Cardiac fibroblast (primary cell): Measurements from ENCODE around the gene DDIT4.

Experiments
- DNase-seq, 2 donors: peaks; one replicate each; pipeline versions ENCODE4 v3.0.0 to v3.0.0-alpha.2; 2010; ENCODE audit warnings: low read depth in 2 of 2
- H3K4me3 ChIP-seq, 2 donors: replicated peaks in 1 of 2; 1 replicate in 1 of 2; 2 replicates in 1 of 2; pipeline ENCODE4 v1.5.1; 2011; ENCODE audit warnings: low read depth in 2 of 2, low read length in 2 of 2, mild to moderate bottlenecking in 2 of 2, moderate library complexity in 1 of 2
- CTCF ChIP-seq: IDR thresholded peaks from one replicate; pipeline ENCODE4 v1.5.1; 2011; ENCODE audit warnings: low read depth, mild to moderate bottlenecking, low read length, inconsistent platforms

Gene DDIT4

DNA sequence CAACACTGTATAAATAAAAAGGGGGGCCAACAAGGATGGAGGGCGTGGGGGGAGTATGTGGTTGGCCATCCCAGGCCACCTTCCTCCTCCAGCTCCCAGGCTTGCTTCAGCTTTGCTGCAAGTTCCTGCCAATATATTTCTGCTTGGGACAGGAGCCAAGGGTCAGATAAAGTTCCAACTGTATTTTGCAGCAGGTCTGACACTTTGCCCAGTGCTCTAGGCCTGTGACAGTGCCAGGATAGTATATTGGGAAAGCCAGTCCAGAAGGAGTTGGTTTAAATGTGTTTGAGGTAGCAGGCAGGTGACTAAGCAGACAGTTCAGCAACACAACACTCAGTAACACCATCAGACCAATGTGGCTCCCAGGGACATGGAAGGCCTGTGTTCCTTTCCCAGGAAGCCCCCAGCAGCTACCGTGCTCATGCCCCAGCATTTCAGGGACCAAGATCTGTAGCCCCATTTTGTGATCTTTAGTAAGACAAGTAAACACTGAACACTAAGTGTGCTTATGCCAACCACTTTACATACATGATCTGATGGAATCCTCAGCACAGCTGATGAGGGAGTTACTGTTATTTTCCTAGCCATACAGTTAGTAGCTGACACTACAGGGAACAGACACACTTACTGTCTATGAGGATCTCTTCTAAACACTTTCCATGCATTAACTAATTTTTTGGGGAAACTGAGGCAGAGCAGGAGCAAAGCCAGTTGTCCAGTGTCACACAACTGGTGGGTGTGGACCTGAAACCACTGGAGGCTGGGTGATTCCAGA lies 42.1 kb downstream of the DDIT4 start:
- no peak for TF ChIP-seq CTCF
- H3K4me3 ChIP-seq = no peak overlapping the region
- peak; percentile 79 to 96 for DNase-seq

DNA sequence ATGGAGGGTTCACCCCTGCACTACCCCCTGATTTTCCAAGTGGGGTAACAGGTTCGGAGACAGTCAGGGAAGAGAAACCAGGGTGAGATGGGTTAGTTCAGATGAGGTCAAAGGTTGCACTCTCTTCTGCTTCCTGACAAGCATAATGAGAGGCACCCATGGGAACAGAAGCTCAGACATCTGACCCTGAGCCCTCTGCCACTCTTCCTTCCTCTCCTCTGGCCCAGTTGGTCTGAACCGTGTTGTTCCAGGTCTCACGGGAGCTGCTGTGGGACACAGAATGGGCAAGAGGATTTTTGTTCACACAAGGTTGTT lies 42.6 kb downstream of the DDIT4 start:
- DNase-seq = no peak
- H3K4me3 ChIP-seq = no peak overlapping the region
- TF ChIP-seq CTCF = no peak

DNA sequence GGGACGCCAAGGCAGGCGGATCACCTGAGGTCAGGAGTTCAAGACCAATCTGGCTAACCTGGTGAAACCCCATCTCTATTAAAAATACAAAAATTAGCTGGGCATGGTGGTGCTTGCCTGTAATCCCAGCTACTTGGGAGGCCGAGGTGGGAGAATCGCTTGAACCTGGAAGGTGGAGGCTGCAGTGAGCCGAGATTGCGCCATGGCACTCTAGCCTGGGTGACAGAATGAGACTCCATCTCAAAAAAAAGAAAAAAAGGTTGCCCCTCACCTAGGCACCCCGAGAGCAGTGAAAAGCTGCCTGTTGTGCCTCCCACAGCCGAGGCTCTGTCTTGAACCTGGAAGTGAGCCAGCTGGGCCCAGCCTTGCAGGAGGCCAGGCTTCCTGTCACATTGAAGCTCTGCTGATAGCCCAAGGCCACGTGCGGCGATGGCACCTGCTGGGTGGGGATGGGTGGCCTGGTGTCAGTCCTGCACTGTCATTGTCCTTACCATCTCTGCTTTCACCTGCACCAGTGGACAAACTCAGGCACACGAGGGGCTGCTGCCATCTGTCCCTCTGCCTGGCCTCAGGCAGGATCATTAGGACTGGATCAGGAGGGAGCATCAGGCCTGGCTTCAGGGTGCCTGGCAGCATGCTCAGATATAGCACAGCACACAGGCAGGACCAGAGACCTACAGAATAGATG lies 43.2 kb downstream of the DDIT4 start:
- DNase-seq = no peak
- no peak overlapping the region for H3K4me3 ChIP-seq
- TF ChIP-seq CTCF = no peak

GRCh38 chr10:72318418-72319262 lies 44.9 kb downstream of the DDIT4 start:
- no peak overlapping the region for H3K4me3 ChIP-seq
- DNase-seq = peak in 1 of 2 donors; percentile 48
- no peak for TF ChIP-seq CTCF

- peak overlapping the region; percentile 6 to 7 for H3K4me3 ChIP-seq
- DNase-seq = peak; percentile 94 to 97
- TF ChIP-seq CTCF = no peak
Observed at GRCh38 chr10:72319416-72320254, 45.9 kb downstream of the DDIT4 start.

GRCh38 chr10:72320676-72321247 lies 47.0 kb downstream of the DDIT4 start:
- peak overlapping the region in 1 of 2 donors; percentile 24 for H3K4me3 ChIP-seq
- peak; percentile 97 to 100 for DNase-seq
- TF ChIP-seq CTCF = no peak
